GM19324 (cell line): ENCODE data around the gene CRY2.

Experiments used
- ATAC-seq: cut with Tn5 transposase; IDR thresholded peaks from one replicate; pipeline ENCODE4 v1.9.1; 2021; ENCODE audit warnings: mild to moderate bottlenecking, moderate library complexity; ENCODE audit not compliant: unreplicated experiment, low FRiP score

CRY2 gene

GRCh38 chr11:45876401-45876800, 29.1 kb downstream of the CRY2 start:
- ATAC-seq: no peak

DNA sequence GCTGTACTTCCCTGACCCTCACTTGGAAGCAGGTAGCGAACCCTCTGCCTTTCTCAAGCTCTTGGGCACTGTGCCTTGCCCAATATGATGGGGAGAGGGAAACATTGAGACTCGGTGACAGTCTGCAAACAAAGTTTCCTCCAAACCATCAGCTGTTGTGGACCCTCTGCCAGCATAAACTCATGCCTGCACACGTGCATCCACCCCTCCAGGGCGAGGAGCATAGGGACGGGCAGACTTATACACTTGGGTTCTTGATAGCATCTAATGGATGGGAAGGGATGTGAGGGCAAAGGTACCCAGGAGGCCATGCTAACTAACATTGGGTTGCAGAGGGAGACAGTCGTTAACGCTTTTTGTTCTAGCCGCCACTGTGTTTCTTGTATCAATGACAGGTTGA, 29.9 kb downstream of the CRY2 start:
- no peak for ATAC-seq

DNA sequence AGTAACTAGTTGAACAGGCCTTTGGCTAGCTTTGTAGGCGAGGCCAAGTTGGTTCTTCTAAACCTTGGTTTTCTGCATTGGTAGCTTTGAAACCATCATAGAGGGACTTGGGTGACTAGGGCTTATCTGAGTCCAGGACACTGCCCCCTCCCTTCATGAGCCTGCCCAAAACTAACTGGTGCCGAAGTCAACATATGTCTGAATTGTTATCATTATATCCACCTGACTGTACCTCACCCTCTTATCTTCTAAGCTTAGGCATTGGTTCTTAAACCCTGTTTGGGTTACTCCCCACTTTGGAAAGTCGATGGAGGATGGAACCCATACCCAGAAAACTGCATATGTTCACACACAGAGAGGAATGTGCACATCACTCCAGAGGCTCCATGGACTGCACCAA, 30.6 kb downstream of the CRY2 start:
- ATAC-seq: no peak

DNA sequence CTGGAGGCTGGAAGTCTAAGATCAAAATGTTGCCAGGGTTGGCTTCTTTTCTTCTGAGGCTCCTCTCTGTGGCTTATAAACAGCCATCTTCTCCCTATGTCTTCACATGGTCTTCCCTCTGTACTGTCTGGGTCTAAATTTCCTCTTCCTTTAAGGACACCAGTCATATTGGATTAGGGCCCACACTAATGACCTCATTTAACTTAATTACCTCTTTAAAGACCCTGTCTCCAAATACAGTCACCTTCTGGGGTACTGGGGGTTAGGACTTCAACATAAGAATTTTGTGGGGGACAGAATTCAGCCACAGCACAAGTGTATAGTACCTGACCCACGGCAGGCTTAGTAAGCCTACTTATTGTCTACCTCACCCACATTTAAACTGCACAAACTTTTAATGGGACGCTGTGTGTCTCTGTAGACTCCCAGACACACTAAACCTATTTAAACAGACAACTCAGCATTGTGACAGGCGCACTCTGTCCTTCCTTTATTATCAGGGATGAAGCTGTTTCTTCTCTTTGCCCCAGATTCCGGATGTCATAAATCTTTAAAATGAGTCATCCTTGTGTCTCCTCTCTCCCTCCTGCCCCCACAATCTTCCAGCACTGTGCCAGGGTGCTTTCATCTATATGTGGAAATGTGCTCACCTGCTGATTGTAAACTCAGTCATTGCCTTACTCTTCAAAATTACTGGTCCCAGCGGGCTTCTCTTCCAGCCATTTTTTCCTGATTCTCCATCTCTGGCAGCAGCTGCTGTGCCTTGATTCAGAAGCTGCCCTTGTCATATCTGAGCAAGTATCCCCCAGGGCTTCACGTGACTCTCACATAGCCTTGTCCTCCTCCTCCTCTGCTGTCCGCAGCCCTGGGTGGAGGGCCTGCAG, 32.8 kb downstream of the CRY2 start:
- no peak for ATAC-seq

GRCh38 chr11:45880772-45881570, 33.7 kb downstream of the CRY2 start:
- ATAC-seq: no peak

DNA sequence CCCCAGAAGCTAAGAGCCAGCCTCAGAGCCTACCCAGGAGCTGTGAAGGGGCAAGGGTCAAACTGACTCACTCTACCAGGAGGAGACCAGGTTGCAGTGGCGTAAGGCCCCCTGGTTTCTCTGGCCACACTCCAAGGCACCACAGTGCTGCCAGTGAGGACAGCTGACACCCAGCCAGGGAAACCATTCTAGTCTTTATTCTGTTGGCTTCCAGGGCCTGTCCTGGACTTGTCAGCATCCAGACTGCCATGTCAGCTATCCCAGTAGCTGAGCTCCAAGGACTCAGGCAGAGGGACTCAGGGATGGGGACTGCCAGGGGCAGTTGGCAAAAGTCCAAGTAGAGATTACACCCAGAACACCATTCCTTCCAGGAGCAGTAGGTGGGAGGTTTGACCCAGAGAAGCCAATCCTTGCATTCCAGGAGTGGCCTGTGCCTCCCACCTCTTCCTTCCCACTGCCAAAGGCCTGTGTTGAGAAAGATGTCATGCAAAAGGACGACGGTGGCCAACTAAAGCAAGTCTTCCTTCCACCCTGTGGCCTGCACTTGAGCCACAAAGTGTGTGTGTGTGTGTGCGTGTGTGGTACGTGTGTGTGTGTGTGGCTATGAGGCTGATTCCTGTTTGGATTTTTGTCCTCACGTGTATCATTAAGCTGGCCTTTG, 34.6 kb downstream of the CRY2 start:
- no peak for ATAC-seq

- ATAC-seq: no peak
Observed at GRCh38 chr11:45884596-45885185, 37.4 kb downstream of the CRY2 start.

DNA sequence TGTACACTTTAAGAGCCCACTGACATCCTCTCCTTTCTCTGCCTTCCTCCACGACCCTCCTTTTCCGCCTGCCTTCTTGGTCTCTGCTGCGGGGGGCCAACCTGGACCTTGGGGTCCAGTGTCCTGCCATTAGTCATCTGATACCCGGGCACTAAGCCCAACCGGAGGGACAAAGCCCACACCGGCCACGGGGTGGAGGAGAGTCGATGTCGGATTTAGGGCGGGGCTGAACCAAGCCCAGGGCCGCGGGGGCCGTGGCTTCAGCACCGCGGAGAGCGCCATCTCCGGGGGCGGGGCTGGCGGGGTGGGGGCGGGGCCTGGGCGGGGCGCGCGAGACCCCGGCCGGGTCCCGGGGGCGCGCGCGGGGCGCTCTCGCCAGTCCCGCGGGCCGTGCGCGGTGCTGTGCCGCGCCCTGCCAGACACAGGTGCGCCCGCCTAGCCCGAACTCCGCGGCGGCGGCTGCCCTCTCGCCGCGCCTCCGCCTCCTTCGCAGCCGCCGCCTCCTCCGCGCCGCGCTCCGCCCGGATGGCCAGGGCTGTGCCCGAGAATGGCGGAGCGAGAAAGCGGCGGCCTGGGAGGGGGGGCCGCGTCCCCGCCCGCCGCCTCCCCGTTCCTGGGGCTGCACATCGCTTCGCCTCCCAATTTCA, 38.1 kb downstream of the CRY2 start, which contains the start of gene MAPK8IP1:
TSS of gene MAPK8IP1 (plus strand) at position 378 of the 647 bp plus-strand sequence. CDS start at position 548, 170 bp downstream.
- ATAC-seq: peak; percentile 73

- no peak for ATAC-seq
Observed at GRCh38 chr11:45885921-45886721, 38.8 kb downstream of the CRY2 start.

DNA sequence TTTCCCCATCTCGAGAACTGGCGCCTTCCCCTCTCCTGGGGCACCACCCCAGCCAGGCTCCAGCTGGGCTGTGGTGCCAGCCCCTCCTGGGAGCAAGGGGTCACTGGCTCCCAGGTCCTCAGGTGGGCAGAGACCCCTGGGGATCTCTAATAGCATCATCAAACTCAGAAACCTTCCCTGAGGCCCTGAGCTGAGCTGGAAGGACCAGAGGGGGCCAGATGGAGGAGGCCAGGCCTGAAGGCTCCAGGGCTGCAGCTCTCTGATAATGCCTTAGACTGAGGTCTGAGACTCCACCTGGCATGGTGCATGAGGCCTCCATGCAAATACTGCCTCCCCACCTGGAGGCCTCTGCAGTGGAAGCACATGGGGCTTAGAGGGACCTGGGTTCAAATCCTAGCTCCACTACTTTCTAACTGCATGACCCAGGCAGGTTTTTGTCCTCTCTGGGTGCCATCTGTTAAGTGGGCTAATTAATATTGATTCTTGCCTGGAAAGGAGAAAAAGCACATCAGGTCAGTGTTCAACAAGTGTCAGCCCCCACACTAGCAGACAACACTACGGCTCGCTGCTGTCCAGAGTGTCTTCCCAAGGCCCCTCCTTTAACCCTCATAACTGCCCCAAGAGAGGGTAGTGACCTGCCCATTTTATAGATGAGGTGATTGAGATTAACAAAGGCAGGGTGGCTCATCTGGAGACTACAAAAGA, 39.7 kb downstream of the CRY2 start:
- no peak for ATAC-seq

- no peak for ATAC-seq
Observed at GRCh38 chr11:45887587-45887986, 40.3 kb downstream of the CRY2 start.

- no peak for ATAC-seq
Observed at GRCh38 chr11:45889555-45889954, 42.3 kb downstream of the CRY2 start.

DNA sequence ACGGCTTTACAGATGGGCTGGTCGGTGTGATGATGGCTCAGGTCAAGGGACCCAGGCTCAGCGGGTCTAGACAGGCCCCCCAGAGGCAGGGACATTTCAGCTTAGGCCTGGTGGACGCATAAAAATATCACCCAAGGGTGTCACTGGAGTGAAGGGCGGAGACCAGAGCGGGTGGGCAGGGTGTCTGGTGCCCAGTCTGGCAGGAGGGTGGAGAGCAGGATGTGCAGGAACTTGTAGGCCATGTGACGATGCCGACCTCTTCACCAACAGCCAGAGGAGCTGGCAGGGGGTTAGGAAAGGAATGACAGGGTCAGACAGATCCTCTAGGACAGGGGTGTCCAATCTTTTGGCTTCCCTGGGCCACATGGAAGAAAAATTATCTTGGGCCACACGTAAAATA, 42.7 kb downstream of the CRY2 start:
- no peak for ATAC-seq

DNA sequence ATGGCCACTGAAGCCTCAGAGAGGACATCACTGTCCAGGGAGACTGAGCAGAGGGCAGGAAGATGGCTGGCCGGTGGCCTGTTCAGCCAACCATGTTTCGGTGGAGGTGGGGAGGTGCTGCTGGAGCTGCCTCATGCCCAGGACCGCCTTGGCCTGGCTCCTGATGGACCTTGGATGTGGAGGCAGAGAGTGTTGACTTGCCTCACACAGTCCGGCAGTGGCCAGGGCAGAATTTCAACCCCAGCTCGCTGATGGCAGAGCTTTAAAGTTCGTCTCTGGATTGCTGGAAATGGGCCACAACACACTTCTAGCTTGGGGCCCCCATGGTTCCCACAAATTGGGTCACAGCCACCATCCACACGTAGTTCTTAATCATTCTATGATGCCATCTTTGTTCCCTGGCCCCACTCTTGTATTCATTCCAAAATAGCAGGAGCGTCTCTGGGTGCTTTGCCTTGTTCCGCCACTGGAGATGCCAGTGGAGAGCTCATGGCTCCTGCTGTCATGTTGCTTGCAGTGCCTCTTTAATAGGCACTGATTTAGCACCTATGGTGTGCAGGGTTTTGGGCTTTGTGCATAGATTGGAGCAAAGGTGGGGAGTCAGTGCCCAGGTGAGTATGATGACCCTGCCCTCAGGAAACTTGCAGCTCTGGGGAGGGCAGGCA, 43.7 kb downstream of the CRY2 start:
- ATAC-seq: no peak

GRCh38 chr11:45892856-45893255, 45.6 kb downstream of the CRY2 start:
- no peak for ATAC-seq

GRCh38 chr11:45894555-45895247, 47.4 kb downstream of the CRY2 start:
- ATAC-seq: no peak

- ATAC-seq: no peak
Observed at GRCh38 chr11:45895553-45896259, 48.4 kb downstream of the CRY2 start.
